NAMALWA (cell line): ENCODE data around the gene SOD2.
"Not testable (repeated sequence)": the region's sequence is repeated elsewhere in the genome, so short reads cannot be mapped to it uniquely, and the experiment has no call there.

Experiments
- DNase-seq: peaks from one replicate; pipeline ENCODE4 v3.0.0-alpha.2; 2015; ENCODE audit warnings: low spot score

Gene SOD2

GRCh38 chr6:159693128-159693893 lies at the start of gene SOD2:
Gene SOD2 (minus strand): TSS chr6:159693241. CDS start chr6:159693167, 74 bp downstream.
- DNase-seq: peak; percentile 95

DNA sequence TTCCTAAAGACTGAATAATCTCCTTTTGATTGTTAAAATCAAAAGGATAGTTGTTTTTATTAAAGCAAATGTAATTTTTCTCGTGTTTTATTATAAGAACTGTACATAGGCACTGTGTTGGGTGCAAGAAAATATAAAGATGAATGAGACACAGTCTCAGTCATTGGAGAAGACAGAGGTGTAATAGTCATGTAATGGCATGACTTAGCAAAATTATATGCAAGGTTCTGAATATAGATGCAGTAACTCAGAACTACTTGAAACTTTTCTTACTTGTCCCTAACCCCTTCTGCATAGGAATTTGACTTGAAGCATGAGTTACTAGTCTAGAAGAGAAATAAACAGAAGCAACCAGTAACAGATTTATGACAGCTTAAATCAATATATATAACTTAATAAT lies 49.1 kb upstream of the SOD2 start:
- no peak for DNase-seq

DNA sequence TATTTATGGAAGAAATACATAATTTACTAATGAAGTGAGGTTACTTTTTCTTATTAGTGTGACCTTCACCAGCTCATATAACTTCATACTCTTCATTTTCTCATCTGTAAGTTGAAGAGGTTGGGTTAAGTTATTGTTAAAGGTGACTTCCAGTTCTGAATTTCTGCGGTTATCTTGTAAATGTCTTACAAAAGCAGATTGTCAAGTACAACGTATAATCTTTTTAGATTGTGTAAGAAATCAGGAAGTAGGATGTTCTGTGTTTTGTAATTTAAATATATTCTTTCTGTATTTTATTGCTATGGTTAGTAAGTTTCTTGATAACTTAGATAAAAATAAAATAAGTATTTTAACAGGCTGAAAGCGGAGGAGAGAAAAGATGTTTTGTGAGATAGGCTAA lies 46.3 kb upstream of the SOD2 start:
- DNase-seq: no peak

DNA sequence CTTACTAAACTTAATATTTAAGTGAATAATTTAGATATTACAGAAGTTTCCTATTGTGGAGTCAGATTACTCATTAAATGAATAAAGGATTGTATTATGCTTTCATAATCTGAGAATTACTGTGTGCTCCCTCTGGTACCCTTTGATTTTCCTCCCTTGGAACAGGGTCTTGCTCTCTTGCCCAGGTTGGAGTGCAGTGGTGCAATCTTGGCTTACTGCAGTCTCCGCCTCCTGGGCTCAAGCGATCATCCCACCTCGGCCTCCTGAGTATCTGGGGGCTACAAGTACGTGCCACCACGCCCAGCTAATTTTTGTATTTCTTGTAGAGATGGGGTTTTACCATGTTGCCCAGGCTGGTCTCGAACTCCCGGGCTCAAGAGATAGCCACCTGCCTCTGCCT lies 43.9 kb upstream of the SOD2 start:
- DNase-seq: no peak

DNA sequence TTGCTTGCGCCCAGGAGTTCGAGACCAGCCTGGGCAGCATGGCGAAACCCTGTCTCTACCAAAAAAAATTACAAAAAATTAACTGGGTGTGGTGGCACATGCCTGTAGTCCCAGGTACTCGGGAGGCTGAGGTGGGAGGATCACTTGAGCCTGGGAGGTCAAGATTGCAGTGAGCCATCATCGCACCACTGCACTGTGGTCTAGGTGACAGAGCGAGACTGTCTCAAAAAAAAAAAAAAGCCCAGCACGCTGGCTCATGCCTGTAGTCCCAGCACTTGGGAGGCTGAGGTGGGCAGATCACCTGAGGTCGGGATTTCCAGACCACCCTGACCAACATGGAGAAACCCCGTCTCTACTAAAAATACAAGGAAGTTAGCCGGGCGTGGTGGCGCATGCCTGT lies 40.4 kb upstream of the SOD2 start:
- not testable (repeated sequence) for DNase-seq

DNA sequence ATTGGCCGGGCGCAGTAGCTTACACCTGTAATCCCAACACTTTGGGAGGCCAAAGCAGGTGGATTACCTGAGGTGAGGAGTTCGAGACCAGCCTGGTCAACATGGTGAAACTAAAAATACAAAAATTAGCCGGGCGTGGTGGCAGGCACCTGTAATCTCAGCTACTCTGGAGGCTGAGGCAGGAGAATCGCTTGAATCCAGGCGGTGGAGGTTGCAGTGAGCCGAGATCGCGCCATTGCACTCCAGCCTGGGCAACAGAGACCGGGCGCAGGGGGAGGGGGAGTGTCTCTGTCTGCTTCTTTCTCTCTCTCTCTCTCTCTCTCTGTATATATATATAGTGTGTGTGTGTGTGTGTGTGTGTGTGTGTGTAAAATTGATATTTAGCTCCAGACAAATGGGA lies 39.5 kb upstream of the SOD2 start:
- DNase-seq: not testable (repeated sequence)

GRCh38 chr6:159730332-159730676 lies 37.3 kb upstream of the SOD2 start:
- DNase-seq: no peak

DNA sequence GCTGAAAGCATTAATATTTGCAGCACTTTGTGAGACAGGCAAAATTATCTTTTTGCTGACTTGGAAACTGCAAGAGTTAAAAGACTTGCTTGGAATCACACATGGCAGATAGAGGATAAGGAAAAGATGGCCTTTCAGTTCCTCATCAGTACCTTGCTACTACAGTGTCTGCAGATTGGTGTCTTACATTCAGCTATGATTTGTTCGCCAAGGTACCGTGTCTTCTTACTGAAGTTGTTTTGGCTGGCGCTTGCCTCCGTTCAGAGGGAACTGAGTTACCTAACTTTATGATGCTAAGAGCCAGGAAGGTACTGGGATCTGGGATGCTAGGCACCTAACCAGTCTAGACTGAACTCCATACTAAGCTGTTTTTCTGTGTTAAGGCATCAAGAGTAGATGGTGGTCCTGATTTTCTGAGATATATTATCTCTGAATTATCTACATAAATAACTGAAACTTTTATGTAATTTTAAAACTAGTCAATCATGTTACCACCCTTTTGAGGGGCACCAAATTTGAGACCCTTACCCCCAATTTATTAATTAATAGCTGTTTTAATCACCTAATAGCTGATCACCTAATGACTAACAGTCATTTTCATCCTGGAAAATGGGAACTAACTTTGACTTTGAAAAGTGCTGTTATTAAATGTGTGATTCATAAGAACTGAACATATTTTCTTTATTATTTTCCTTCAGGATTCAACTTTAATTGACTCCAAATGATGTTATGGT lies 36.7 kb upstream of the SOD2 start:
- DNase-seq: peak; percentile 52

DNA sequence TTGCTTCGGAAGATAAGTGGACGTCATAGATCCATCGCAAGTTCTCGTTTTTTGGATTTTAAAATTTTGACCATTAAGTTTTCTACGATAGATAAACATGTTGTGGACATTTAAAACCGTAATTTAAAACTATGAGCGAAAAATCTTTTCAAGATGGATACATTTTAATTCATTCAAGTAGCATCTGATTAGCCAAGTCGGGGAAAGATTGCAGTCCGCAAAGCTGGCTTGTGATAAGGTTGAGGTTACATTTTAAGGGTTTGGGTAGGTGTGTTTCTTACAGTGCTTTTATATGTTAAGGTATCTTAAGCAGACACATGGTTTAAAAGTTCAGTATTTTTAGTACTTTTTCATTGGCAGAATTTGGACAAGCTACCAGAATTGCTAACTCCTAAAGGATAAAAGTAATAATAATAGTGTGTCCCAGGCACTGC lies 35.5 kb upstream of the SOD2 start:
- DNase-seq: peak; percentile 43

DNA sequence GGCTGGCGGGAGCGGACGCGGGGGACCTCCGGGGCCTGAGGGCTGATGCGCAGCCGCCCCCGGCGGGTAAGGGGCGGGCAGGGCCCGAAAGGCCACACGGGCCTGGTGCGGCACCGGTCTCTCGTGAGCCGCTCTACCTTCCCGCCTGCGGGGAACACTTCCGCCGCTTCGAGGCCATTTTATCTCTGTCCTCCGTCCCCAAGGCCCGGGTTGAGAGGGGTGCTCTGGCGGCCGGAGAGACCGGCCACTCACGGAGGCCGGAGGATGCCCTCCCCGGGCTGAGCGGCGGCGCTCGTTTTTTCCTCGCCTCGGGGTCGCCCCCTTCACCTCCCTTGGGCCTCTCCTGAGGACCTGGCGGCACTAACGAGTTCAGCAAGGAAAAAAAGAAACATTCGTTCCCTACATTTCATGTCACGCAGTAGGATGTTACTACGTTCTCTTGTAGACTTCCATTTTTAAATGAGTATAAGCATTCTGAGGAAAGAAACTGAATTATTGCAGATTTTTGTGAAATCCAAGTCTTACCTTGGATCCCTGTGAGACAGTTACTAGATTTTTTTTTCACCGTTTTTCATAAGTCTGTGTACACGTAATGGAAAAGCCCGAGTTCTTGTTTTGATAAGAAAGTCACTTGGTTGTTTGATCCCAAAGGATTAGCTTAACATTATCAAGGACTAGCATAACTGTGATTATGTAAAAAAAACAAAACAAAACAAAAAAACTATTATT lies 34.8 kb upstream of the SOD2 start:
- peak; percentile 58 for DNase-seq

- peak; percentile 96 for DNase-seq
These were observed 34.1 kb upstream of the SOD2 start, which contains the start of gene WTAP for GRCh38 chr6:159726918-159727716. Gene WTAP (plus strand): TSS chr6:159727506. CDS start chr6:159736266, 8,760 bp downstream.

DNA sequence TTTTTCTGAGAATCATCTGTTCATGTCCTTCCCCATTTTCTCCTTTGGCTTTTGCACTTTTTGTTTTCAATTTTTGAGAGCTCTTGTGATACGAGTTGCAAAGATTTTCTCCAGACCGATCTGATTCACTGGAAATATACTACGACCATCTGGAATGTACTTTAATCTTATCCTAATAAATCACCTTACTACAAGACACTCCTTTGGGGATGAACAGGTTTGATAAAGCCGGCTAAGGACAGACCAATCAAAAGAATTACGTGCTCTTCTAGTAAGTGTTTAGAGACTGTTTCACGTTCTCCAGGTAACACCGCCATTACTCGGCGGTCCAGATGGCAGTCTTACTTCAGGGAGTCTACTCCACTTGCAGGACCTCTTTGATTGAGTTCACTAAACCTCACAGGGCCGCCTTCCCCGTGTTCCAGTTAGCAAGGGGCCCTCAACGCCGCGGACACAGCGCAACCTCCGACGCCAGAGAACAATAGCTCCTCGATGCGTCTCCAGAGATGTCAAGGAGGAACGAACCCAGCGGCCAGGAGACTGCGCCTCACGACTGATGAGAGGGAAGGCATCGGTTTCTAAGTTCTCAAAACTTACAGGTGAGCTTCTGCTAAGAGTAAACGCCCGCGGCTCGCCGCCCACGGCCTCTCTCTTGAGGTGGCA lies 33.3 kb upstream of the SOD2 start:
- DNase-seq: no peak

DNA sequence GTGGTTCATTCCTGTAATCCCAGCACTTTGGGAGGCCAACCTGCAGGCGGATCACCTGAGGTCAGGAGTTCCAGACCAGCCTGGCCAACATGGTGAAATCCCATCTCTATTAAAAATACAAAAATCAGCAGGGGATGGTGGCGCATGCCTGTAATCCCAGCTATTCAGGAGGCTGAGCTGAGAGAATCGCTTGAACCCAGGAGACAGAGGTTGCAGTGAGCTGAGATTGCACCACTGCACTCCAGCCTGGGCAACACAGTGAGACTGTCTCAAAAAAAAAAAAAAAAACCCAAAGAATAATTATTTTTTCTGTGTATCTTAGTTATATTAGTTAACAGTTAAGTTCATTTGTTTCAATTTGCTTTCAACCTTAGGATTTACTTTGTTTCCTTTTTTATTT lies 32.2 kb upstream of the SOD2 start:
- DNase-seq: not testable (repeated sequence)

- no peak for DNase-seq
These were observed 31.7 kb upstream of the SOD2 start for GRCh38 chr6:159724778-159725177.

GRCh38 chr6:159723259-159723658 lies 30.2 kb upstream of the SOD2 start:
- no peak for DNase-seq

DNA sequence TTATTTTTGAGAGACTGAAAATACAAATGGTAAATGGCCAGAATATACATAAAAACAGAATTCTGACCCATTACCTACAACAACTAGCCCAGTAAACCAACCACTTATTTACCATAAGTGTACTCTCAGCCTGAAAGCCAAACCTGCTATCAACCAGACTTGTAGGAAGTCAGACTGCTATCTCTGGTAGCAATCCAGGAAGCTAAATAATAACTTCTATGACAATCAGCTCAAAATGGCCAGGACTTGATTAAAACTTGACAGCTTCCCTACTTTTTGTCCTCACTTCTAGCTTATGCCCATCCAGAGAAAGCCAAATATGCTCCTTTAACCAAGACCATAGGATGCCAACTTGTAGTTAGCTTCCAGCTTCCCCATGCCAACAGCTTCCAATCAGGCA lies 29.6 kb upstream of the SOD2 start:
- no peak for DNase-seq

DNA sequence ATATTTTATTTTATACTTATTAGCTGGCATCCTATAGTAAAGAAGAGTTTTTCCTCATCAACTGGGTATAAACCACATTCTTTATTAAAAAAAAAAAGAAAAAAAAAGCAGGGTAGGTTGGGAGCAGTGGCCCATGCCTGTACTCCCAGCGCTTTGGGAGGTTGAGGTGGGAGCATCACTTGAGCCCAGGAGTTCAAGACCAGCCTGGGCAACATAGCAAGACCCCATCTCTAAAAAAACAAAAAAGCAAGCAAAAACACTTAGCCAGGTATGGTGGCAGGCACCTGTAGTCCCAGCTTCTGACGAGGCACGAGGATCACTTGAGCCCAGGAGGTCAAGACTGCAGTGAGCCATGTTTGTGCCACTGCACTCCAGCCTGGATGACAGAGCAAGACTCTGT lies 28.9 kb upstream of the SOD2 start:
- DNase-seq: not testable (repeated sequence)

DNA sequence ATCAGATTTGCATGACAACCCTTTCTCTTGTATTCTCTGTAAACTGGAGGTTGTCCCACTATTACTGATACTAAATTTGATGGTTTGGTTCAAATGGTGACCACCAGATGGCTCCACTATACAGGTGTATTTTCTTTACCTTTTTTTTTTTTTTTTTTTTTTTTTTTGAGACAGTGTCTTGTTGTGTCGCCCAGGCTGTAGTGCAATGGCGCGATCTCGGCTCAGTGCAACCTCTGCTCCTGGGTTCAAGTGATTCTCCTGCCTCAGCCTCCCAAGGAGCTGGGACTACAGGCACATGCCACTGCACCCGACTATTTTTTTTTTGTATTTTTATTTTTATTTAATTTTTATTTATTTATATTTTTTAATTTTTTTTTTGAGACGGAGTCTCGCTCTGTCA lies 27.7 kb upstream of the SOD2 start:
- peak; percentile 75 for DNase-seq

DNA sequence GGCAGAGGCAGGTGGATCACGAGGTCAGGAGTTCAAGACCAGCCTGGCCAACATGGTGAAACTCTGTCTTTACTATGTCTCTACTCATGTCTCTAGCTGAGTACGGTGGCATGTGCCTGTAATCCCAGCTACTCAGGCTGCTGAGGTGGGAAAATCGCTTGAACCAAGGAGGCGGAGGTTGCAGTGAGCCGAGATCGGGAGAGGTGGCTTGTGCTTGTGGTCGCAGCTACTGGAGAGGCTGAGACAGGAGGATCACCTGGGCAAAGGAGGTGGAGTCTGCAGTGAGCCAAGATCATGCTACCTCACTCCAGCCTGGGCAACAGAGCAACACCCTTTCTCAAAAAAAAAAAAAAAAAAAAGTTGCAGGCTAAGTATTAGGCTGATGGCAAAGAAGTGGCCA lies 26.2 kb upstream of the SOD2 start:
- DNase-seq: no peak

GRCh38 chr6:159718634-159719033 lies 25.6 kb upstream of the SOD2 start:
- no peak for DNase-seq
